ENCODE data around the gene NPHS1.

The NPHS1 gene

GRCh38 chr19:35816846-35817245, 35.5 kb downstream of the NPHS1 start:
- H3K27ac ChIP-seq: no peak overlapping the region
- no peak for DNase-seq (ENCODE audit: low spot score)
- TF ChIP-seq CTCF (IDR thresholded peaks at IDR 0.05): no peak
- no peak overlapping the region for H3K4me3 ChIP-seq

GRCh38 chr19:35816262-35816661, 36.0 kb downstream of the NPHS1 start:
- DNase-seq (ENCODE audit: low spot score): no peak
- no peak for TF ChIP-seq CTCF (IDR thresholded peaks at IDR 0.05)
- no peak overlapping the region for H3K4me3 ChIP-seq
- no peak overlapping the region for H3K27ac ChIP-seq

- H3K27ac ChIP-seq: no peak overlapping the region
- no peak for TF ChIP-seq CTCF (IDR thresholded peaks at IDR 0.05)
- H3K4me3 ChIP-seq: no peak overlapping the region
- no peak for DNase-seq (ENCODE audit: low spot score)
Measured at GRCh38 chr19:35813043-35813890, 39.0 kb downstream of the NPHS1 start.

GRCh38 chr19:35812220-35813042, 39.9 kb downstream of the NPHS1 start, which contains the start of gene PRODH2:
TSS of gene PRODH2 (minus strand) at chr19:35812845. CDS start at chr19:35812805, 40 bp downstream.
- no peak for TF ChIP-seq CTCF (IDR thresholded peaks at IDR 0.05)
- H3K4me3 ChIP-seq: no peak within 1 kb of the TSS
- no peak for DNase-seq (ENCODE audit: low spot score)

GRCh38 chr19:35811317-35812219, 40.7 kb downstream of the NPHS1 start:
- no peak overlapping the region for H3K27ac ChIP-seq
- no peak for TF ChIP-seq CTCF (IDR thresholded peaks at IDR 0.05)
- H3K4me3 ChIP-seq: no peak overlapping the region
- DNase-seq (ENCODE audit: low spot score): no peak

More at GRCh38 chr19:35812220-35813042, 39.9 kb downstream of the NPHS1 start, which contains the start of gene PRODH2:
- no peak within 1 kb of the TSS for H3K27ac ChIP-seq

GRCh38 chr19:35807633-35808032, 44.7 kb downstream of the NPHS1 start:
- no peak for DNase-seq (ENCODE audit: low spot score)
- no peak overlapping the region for H3K27ac ChIP-seq
- H3K4me3 ChIP-seq: no peak overlapping the region
- no peak for TF ChIP-seq CTCF (IDR thresholded peaks at IDR 0.05)
